ENCODE measurements around the gene TCF7L1.
"Not testable (repeated sequence)": the region's sequence is repeated elsewhere in the genome, so short reads cannot be mapped to it uniquely, and the experiment has no call there.

TCF7L1 gene

DNA sequence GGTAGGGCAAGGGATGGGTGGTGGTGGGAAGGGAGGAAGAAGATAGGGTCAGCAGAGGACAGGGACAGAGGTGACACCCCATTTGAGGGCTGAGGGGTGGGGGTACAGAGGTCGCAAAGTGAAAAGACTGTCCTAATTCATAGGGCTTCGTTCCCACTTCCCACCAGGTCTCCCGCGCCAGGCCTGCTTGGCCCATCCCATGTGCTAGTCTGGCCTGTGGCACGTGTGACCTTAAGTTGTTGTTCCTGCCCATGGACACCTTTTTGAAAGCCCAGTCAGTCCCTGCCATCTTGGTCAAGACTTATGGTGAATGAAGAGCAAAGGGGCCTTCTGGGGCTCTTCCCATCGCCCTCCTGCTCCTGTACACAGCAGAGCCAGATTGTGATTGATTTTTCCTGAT is 148.4 kb downstream of the TCF7L1 start:
- no peak for DNase-seq (ENCODE audit: low read depth in 2 of 2)

DNA sequence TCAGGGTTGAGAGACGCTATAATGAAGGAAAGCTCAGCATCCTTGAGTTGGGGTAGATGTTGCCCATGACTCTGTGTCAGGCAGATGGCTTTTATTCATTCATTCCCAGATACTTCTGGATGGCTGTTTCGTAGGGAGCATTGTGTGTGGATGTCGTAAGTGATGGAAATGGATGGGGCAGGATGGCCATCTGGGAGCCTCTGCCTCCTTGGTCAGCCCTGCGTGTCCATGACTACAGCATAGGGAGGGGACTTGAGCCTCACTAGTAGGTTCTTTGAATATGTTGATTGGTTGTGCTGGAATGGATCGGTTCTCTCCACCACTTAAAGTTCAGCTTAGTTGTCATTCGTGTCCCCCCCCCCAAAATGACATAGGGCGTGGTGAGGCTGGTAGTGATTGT is 149.7 kb downstream of the TCF7L1 start:
- DNase-seq (ENCODE audit: low read depth in 2 of 2) = no peak

DNA sequence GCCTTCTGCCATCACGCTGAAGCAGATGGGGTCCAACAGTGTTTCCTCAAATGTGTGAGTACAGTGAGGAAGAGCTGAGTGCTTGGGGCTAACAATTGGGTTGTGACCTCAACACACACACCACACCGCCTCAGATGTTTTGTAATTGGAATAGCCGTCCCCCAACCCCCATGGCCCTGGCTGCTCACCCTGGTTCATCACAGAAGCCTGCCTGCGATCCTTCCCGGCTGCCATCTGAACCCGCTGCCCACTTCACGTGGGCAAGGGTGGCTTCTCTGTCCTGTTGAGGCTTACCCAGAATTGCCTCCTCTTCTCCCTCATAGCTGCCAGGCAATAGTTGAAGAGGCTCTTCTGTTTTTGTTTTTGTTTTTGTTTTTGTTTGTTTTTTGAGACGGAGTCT is 150.4 kb downstream of the TCF7L1 start:
- no peak for DNase-seq (ENCODE audit: low read depth in 2 of 2)

DNA sequence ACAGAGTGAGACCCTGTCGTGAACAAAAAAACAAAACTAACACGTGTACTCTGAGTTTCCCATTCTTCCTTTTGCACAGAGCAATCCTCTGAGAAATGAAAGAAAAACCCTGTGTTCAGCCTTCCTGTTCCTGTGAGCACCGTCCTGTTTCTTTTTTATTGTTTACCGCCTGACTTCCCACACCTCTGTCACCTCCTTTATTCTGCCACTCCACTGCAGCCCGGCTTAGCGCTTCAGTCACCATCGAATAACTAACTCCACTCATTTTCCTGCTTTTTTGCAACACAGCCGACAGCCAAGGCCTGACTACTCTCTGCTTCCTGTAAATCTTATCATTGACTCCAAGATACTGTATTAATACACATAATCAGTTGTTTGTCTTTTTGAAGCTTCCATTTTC is 153.7 kb downstream of the TCF7L1 start:
- DNase-seq (ENCODE audit: low read depth in 2 of 2) = no peak

DNA sequence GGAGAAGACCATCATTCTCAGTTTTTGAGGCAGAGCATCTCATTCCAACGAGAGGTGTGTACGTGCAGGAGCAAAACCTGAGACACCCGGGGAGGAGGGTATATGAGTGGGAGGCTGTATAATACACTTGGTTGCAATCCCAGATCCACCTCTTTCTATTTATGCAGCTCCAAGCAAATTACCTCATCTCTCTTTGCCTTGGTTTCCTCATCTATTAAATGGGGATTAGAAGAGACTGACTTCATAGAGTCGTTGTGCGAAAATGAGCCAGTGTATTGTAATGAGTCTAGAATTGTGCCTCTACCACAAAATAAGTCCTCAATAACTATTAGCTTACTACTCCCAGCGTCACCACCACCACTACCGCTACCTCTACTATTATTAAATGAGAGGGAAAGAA is 154.5 kb downstream of the TCF7L1 start:
- no peak for DNase-seq (ENCODE audit: low read depth in 2 of 2)

DNA sequence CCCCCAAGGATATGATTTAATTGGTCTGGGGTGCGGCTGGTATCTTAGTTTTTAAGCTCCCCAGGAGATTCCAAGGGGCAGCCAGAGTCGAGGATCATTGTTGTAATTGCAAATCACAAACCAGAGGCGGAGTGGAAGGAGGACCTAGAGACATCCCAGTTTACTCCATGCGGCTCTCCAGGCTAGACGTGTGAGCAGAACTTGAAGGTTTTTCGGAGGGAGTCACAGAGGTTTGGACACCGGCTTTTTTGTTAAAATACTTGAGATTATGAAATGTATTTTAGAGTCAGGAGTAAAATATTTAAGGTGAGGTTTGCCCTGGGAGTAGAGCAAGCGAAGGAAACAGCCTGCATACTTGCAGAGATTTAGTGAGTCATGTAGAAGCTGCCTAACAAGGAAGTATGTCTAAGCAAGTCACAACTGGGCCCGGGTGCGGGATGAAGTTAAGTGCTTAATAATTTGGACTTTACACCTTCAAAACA is 155.1 kb downstream of the TCF7L1 start:
- no peak for DNase-seq (ENCODE audit: low read depth in 2 of 2)

DNA sequence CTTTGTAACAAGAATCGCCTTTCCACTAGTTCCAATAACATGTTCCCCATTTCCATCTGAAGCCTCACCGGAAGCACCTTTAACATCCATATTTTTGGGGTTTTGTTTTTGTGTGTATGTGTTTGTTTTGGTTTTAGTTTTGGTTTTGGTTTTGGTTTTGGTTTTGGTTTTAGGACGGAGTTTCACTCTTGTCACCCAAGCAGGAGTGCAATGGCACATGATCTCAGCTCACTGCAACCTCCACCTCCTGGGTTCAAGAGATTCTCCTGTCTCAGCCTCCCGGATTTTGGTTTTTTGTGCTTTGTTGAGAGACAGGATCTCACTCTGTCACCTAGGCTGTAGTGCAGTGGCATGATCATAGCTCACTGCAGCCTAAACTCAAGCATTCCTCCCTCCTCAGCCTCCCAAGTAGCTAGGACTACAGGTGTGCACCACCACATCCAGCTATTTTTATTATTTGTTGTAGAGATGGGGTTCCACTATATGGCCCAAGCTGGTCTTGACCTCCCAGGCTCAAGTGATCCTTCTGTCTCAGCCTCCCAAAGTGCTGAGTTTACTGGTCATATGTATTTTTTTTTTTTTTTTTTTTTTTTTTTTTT is 158.3 kb downstream of the TCF7L1 start:
- DNase-seq (ENCODE audit: low read depth in 2 of 2) = no peak

DNA sequence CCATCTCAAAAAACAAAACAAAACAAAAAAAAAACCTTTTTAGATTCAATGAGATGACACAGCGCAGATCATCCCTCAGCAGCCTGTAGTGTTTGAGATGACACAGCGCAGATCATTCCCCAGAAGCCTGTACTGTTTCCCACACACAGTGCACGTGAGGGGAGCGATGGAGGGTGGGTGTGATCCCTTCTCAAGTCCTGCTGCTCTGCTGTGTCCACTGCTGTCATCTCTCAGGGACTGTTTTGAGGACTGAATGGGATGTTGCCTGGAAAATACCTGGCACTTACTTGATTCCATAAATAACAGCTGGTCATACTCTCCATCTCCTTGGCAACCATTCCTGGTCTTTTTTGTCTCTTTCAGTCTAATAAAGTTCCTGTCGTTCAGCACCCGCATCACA is 168.9 kb downstream of the TCF7L1 start:
- DNase-seq (ENCODE audit: low read depth in 2 of 2) = no peak

DNA sequence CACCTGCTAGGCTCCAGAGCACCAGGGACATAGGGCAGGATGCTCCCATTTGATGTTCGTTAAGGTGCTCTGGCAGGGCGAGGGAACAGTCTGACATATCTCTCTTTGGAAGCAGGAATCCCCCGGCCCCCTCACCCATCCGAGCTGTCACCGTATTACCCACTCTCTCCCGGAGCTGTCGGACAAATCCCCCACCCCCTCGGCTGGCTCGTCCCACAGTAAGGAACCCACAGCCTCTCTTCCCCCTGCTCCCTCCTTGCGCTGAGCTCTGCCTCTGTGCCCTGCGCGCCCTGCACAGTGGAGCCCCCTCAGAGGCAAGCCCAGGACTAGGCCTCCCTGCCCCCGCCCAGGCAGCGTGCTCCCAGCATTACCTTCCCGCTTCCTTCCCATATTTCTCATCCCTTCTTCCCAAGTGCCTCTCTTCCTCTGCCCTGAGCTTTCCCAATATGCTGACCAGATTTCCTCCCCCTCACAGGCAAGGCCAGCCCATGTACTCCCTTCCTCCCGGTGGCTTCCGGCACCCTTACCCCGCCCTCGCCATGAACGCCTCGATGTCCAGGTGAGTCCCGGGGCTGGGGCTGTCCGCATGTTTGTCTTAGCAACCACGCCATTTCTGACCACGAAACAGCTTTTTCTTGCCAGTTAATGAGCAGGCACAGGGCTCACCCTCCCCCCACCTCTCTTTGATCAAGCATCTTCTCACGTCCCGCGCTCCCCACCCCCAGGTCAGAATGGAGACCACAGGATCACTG is 170.8 kb downstream of the TCF7L1 start:
- no peak for DNase-seq (ENCODE audit: low read depth in 2 of 2)

DNA sequence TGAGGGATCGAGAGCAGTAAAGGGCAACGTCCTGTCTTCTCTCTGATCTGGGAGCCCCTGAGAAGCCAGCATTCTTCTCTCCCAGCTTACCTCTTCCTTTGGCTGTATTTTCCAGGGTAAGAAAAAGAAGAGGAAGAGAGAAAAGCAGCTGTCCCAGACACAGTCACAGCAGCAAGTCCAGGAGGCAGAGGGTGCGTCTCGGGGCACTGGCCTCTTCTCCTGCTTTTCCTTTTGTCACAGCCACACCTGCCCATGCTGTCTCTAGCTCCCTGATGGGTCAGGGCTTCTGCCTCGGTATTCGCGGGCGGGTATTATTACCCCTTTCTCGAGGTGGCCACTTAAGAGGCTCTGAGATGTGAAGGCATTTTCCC is 174.3 kb downstream of the TCF7L1 start:
- DNase-seq (ENCODE audit: low read depth in 2 of 2) = no peak

DNA sequence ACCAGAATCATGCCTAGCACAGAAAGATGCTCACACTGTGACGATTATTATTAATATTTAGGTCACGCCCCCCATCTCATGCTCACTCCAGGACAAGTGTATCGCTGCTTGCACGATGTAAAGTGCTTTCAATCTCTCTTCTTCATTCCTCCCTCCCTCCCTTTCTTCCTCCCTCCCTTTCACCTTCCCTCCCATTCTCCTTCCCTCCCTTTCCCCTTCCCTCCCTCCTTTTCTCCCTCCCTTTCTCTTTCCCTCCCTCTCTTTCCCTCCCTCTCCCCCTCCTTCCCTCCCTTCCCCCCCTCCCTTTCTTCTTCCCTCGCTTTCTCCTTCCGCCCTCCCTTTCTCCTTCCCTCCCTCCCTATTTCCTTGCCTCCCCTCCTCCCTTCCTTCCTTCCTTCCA is 175.0 kb downstream of the TCF7L1 start:
- DNase-seq (ENCODE audit: low read depth in 2 of 2) = no peak

DNA sequence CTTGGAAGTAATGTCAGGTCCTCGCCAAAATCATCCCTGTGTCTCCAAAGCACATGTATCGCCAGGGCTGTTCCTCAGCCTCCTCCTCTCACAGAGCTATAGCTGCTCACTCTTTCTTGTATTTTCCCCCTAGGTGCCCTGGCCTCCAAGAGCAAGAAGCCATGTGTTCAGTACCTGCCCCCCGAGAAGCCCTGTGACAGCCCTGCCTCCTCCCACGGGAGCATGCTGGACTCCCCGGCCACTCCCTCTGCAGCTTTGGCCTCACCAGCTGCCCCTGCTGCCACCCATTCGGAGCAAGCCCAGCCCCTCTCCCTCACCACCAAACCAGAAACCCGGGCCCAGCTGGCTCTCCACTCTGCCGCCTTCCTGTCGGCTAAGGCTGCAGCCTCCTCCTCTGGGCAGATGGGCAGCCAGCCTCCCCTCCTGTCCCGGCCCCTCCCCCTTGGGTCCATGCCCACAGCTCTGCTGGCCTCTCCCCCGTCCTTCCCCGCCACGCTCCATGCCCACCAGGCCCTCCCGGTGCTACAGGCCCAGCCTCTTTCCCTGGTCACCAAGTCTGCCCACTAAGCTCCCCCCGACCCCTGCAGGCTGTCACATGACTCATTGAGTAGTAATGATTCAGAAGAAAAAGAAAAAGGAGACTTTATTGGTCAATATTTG is 175.8 kb downstream of the TCF7L1 start:
- DNase-seq (ENCODE audit: low read depth in 2 of 2) = no peak

DNA sequence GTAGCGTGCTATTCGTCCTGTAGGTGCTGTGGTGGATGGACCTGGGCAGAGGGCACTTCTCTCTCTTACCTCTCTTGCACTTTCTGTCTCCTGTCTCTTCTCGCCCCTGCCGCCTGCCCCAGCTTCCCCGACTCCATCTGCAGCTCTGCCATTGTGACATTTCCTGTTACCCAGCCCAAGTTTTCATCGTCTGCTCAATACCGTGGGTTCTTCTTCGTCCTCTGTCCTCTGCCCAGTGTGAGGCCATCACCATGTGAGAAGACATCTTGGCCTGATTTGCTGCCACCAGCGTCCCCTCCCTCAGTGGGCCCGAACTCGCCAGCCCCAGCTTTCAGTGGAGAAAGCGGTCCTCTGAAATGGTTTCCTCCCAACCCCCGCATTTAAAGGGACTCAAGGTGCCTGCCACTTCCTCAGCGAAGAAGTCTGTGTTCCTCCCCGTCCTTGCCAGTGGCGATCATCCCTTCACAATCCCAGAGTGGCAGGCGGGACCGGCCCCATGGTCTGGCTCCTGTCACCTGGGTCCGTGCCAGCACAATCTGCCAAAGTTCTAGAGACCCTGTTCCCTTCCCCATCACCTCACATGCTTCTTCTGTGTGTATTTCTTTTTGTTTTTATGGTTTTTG is 176.6 kb downstream of the TCF7L1 start:
- no peak for DNase-seq (ENCODE audit: low read depth in 2 of 2)

DNA sequence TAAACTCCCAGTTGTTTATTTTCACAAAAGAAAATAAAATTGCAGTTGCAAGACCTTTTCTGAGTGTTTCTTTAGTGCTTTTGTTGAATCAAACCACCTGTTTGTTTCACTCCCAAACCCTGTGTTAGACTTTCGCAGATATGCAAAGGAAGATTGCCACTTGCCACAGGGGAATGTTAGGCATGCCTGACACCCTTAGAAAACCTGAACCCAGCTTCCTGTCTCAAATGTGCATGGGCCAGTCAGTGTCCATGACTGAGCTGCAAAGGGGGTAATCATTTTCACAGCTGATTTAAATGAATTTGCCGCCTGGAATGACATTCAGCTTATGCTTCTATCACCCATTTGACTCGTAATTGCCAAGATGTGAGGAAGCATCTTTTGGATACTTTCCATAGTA is 177.1 kb downstream of the TCF7L1 start:
- DNase-seq (ENCODE audit: low read depth in 2 of 2) = no peak

DNA sequence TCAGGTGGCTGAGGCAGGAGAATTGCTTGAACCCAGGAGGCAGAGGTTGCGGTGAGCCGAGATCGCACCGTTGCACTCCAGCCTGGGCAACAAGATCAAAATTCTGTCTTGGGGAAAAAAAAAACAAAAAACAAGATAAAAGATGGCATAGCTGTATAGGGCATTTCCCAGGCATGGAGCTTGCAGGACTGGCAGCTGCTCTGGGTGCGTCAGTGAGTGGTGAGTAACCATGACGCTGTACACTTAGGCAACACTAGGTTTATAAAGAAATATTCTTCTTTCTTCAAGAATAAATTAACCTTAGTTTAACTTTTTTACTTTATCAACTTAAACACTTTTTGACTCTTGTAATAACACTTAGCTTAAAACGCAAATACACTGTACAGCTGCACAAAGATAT is 179.2 kb downstream of the TCF7L1 start:
- no peak for DNase-seq (ENCODE audit: low read depth in 2 of 2)

DNA sequence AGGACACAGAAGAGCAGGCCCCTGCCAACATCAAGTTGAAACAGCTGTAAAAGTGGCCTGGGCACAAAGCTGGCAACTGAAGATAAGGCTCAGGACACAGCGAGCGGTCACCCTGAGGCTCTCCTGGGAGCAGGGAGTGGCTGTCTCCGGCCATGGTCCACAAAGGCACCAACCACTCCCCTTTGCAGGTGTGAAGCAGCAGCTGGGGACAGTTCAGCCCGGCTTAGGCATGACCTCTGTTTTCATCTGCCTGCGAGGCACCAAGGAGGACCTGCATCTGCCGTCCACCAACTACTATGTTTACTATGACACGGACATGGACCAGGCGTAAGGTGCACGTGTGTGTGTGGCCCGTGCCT is 181.7 kb downstream of the TCF7L1 start:
- no peak for DNase-seq (ENCODE audit: low read depth in 2 of 2)

DNA sequence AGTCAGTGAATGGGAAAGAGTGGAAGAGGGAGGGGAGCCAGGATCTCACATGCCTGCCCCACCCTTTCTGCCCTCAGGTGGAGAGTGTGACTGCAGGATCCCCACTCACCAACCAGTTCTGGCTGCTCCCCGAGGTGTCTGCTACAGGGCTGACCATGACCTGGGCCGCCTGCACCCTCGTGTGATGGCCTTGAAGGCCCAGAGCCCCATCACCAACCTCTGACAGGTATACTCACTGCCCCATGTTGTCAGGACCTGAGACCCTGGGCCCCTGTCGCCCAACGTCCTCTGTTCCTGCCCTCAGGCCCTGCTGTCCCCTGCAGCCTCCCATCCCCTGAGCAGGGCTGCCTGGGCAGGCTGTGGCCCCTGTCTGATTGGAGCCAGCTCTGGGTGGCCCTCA is 182.7 kb downstream of the TCF7L1 start:
- not testable (repeated sequence) for DNase-seq (ENCODE audit: low read depth in 2 of 2)

DNA sequence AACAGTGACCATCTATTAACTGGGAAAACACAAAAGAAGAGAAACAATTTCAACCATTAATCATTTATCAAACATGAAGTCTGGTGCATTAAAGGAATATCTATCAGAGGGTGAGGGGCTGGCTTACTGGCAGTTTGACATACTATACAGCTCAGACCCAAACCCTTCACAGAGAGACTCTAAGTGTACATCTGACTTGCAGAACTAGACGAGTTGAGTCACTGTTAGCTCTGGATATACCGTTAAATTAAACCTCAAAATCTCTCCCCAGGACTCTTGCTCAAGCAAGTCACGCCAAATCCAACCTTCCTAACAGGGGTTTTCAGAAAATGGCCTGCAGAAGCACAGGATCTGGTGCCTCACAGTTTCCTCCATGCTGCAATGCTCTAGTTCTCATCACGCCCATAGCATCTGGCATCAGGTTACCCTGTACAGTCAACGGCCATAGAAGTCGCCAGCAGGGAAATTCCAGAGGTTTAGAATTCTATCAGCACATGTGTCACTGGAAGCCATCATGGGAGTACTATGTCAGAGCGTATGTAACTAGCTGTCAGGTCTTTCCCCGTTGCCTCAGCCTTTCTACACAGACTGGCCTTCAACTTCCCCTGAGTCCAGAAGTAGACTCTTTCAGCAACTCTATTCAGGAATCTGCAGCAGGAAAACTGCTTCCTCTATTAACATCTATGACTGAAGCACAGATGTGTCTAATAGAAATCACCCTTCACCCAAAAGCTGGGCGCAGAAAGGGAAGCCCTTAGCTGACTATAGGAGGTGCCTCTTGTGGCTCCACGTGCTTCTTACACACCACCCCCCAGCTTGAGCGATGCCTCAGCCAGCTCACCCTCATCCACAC is 185.3 kb downstream of the TCF7L1 start:
- DNase-seq (ENCODE audit: low read depth in 2 of 2) = no peak

DNA sequence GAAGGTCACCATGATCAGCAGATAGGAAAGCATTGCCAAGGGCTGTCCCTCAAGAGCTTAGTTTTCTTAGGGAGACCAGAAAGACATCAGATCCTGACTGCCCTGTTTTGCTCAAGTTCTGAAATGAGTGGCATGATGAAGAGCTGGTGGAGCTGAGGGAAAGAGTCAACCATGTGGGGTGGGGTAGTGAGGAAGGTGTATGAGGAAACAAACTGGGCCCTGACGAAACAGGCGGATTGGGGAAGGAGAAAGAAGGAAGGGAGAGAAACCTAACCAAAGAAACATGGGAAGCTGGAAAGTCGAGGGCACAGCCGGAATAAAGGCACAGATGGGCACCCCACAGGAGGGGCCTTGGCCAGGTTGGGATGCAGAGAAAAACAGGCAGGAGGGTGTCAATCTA is 186.6 kb downstream of the TCF7L1 start:
- DNase-seq (ENCODE audit: low read depth in 2 of 2) = no peak

DNA sequence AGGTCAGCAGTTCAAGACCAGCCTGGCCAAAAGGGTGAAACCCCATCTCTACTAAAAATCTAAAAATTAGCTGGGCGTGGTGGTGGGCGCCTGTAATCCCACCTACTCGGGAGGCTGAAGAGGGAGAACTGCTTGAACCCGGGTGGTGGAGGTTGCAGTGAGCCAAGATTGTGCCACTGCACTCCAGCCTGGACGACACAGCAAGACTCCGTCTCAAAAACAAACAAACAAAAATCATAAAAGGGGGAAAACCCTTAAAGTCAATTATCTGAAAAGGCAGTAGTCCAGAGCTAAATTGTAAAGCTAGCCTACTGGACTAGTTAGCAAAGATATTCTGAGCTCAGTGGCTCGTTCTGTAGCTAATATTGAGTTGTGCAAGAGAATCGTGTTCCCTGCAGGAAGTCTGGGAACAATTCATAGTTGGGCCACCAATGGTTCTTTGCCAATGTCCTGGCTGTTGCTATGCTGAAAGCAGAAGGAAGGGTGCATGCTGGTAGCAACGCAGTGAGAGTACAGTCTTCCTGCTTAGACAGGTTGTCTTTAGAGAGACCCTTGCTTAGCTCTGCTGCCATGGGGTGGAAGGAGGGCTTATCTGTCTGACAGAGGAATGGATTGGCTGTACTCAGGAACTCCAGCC is 190.3 kb downstream of the TCF7L1 start:
- DNase-seq (ENCODE audit: low read depth in 2 of 2) = no peak

DNA sequence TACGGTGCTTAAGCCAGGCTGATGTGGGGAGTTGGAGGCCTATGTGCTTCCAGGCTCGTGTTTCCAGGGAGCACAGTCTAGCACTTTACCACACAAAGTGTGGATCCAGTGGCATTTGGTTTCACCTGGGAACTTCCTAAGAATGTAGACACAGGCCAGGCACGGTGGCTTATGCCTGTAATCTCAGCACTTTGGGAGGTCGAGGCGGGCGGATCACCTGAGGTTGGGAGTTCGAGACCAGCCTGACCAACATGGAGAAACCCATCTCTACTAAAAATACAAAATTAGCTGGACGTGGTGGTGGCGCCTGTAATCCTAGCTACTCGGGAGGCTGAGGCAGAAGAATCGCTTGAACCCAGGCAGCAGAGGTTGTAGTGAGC is 190.8 kb downstream of the TCF7L1 start:
- DNase-seq (ENCODE audit: low read depth in 2 of 2) = not testable (repeated sequence)
